Measurements from ENCODE around the gene THSD7B. TPM values are rescaled to one million over a fixed set of nuclear protein-coding genes. Genes with fewer than 3 reads are reported as not detected.
A peak's percentile ranks its signal among the peaks of the same experiment; 100 is the strongest.

Gene THSD7B
- polyA plus RNA-seq, 4 donors = 0.07 to 0.90 TPM; not detected in 2

- no peaks in the 10 kb centered on the region for H3K4me1 ChIP-seq (ENCODE audit: control insufficient read depth in 3 of 3, insufficient read depth in 2 of 3, low read depth in 1 of 3, low read length in 2 of 3)
- no peaks in the 10 kb centered on the region for H3K36me3 ChIP-seq (ENCODE audit: control insufficient read depth in 3 of 3, insufficient read depth in 2 of 3, low read depth in 1 of 3, low read length in 3 of 3)
- DNase-seq = no peak
- H3K4me3 ChIP-seq (ENCODE audit: low read depth in 1 of 3, low read length in 3 of 3) = no peak overlapping the region
- FAIRE-seq = no peak
- H3K9me3 ChIP-seq (ENCODE audit: control insufficient read depth in 2 of 2, insufficient read depth in 1 of 2, low read depth in 1 of 2, low read length in 1 of 2) = no peaks in the 10 kb centered on the region
- H3K27ac ChIP-seq (ENCODE audit: low read depth in 1 of 3, low read length in 2 of 3) = no peak overlapping the region
- WGBS, 3 donors = 32 to 75% (median 61%) methylated on average over 1 of the region's 1 CpG
- H3K27me3 ChIP-seq (ENCODE audit: control insufficient read depth in 3 of 3, insufficient read depth in 3 of 3, low read length in 3 of 3) = no peaks in the 10 kb centered on the region
Observed at GRCh38 chr2:136828774-136829173, 63.4 kb downstream of the THSD7B start.

GRCh38 chr2:136844546-136844945, 79.2 kb downstream of the THSD7B start:
- DNase-seq (no peak), FAIRE-seq (no peak)
- H3K27ac ChIP-seq (ENCODE audit: low read depth in 1 of 3, low read length in 2 of 3) = no peak overlapping the region
- no peaks in the 10 kb centered on the region for H3K9me3 ChIP-seq (ENCODE audit: control insufficient read depth in 2 of 2, insufficient read depth in 1 of 2, low read depth in 1 of 2, low read length in 1 of 2)
- no peaks in the 10 kb centered on the region for H3K36me3 ChIP-seq (ENCODE audit: control insufficient read depth in 3 of 3, insufficient read depth in 2 of 3, low read depth in 1 of 3, low read length in 3 of 3)
- WGBS, 3 donors = 55 to 90% (median 57%) methylated on average over 1 of the region's 1 CpG
- no peaks in the 10 kb centered on the region for H3K27me3 ChIP-seq (ENCODE audit: control insufficient read depth in 3 of 3, insufficient read depth in 3 of 3, low read length in 3 of 3)
- H3K4me1 ChIP-seq (ENCODE audit: control insufficient read depth in 3 of 3, insufficient read depth in 2 of 3, low read depth in 1 of 3, low read length in 2 of 3) = no peaks in the 10 kb centered on the region
- H3K4me3 ChIP-seq (ENCODE audit: low read depth in 1 of 3, low read length in 3 of 3) = no peak overlapping the region

GRCh38 chr2:136858656-136859055, 93.3 kb downstream of the THSD7B start:
- H3K9me3 ChIP-seq (ENCODE audit: control insufficient read depth in 2 of 2, insufficient read depth in 1 of 2, low read depth in 1 of 2, low read length in 1 of 2) = no peaks in the 10 kb centered on the region
- H3K36me3 ChIP-seq (ENCODE audit: control insufficient read depth in 3 of 3, insufficient read depth in 2 of 3, low read depth in 1 of 3, low read length in 3 of 3) = no peaks in the 10 kb centered on the region
- no peak overlapping the region for H3K4me3 ChIP-seq (ENCODE audit: low read depth in 1 of 3, low read length in 3 of 3)
- no peak overlapping the region for H3K27ac ChIP-seq (ENCODE audit: low read depth in 1 of 3, low read length in 2 of 3)
- no peaks in the 10 kb centered on the region for H3K4me1 ChIP-seq (ENCODE audit: control insufficient read depth in 3 of 3, insufficient read depth in 2 of 3, low read depth in 1 of 3, low read length in 2 of 3)
- no peaks in the 10 kb centered on the region for H3K27me3 ChIP-seq (ENCODE audit: control insufficient read depth in 3 of 3, insufficient read depth in 3 of 3, low read length in 3 of 3)
- no peak for DNase-seq
- 61 to 65% (median 62%) methylated on average over 7 of the region's 7 CpGs for WGBS, 3 donors
- FAIRE-seq = no peak

- FAIRE-seq (no peak), DNase-seq (no peak)
- no peaks in the 10 kb centered on the region for H3K27me3 ChIP-seq (ENCODE audit: control insufficient read depth in 3 of 3, insufficient read depth in 3 of 3, low read length in 3 of 3)
- no peaks in the 10 kb centered on the region for H3K9me3 ChIP-seq (ENCODE audit: control insufficient read depth in 2 of 2, insufficient read depth in 1 of 2, low read depth in 1 of 2, low read length in 1 of 2)
- no peak overlapping the region for H3K4me3 ChIP-seq (ENCODE audit: low read depth in 1 of 3, low read length in 3 of 3)
- no peaks in the 10 kb centered on the region for H3K4me1 ChIP-seq (ENCODE audit: control insufficient read depth in 3 of 3, insufficient read depth in 2 of 3, low read depth in 1 of 3, low read length in 2 of 3)
- H3K27ac ChIP-seq (ENCODE audit: low read depth in 1 of 3, low read length in 2 of 3) = no peak overlapping the region
- no peaks in the 10 kb centered on the region for H3K36me3 ChIP-seq (ENCODE audit: control insufficient read depth in 3 of 3, insufficient read depth in 2 of 3, low read depth in 1 of 3, low read length in 3 of 3)
- WGBS, 3 donors = 57 to 75% (median 58%) methylated on average over 2 of the region's 2 CpGs
Observed at GRCh38 chr2:136860443-136860958, 95.2 kb downstream of the THSD7B start.

GRCh38 chr2:136863468-136863867, 98.1 kb downstream of the THSD7B start:
- 70 to 86% (median 81%) methylated on average over 6 of the region's 6 CpGs for WGBS, 3 donors
- Histone ChIP-seq H3K27ac (ENCODE audit: low read depth in 1 of 3, low read length in 2 of 3) (no peak overlapping the region), H3K9me3 (ENCODE audit: control insufficient read depth in 2 of 2, insufficient read depth in 1 of 2, low read depth in 1 of 2, low read length in 1 of 2) (no peaks in the 10 kb centered on the region), H3K36me3 (ENCODE audit: control insufficient read depth in 3 of 3, insufficient read depth in 2 of 3, low read depth in 1 of 3, low read length in 3 of 3) (no peaks in the 10 kb centered on the region), H3K4me1 (ENCODE audit: control insufficient read depth in 3 of 3, insufficient read depth in 2 of 3, low read depth in 1 of 3, low read length in 2 of 3) (no peaks in the 10 kb centered on the region), H3K27me3 (ENCODE audit: control insufficient read depth in 3 of 3, insufficient read depth in 3 of 3, low read length in 3 of 3) (no peaks in the 10 kb centered on the region), H3K4me3 (ENCODE audit: low read depth in 1 of 3, low read length in 3 of 3) (no peak overlapping the region)
- FAIRE-seq = no peak
- no peak for DNase-seq

GRCh38 chr2:136863874-136864273, 98.5 kb downstream of the THSD7B start:
- no peak overlapping the region for H3K4me3 ChIP-seq (ENCODE audit: low read depth in 1 of 3, low read length in 3 of 3)
- no peaks in the 10 kb centered on the region for H3K27me3 ChIP-seq (ENCODE audit: control insufficient read depth in 3 of 3, insufficient read depth in 3 of 3, low read length in 3 of 3)
- WGBS, 3 donors = 29 to 66% (median 44%) methylated on average over 4 of the region's 4 CpGs
- H3K4me1 ChIP-seq (ENCODE audit: control insufficient read depth in 3 of 3, insufficient read depth in 2 of 3, low read depth in 1 of 3, low read length in 2 of 3) = no peaks in the 10 kb centered on the region
- no peaks in the 10 kb centered on the region for H3K9me3 ChIP-seq (ENCODE audit: control insufficient read depth in 2 of 2, insufficient read depth in 1 of 2, low read depth in 1 of 2, low read length in 1 of 2)
- no peak for FAIRE-seq
- DNase-seq = no peak
- H3K36me3 ChIP-seq (ENCODE audit: control insufficient read depth in 3 of 3, insufficient read depth in 2 of 3, low read depth in 1 of 3, low read length in 3 of 3) = no peaks in the 10 kb centered on the region
- no peak overlapping the region for H3K27ac ChIP-seq (ENCODE audit: low read depth in 1 of 3, low read length in 2 of 3)

GRCh38 chr2:136871424-136871823, 106.1 kb downstream of the THSD7B start:
- H3K27me3 ChIP-seq (ENCODE audit: control insufficient read depth in 3 of 3, insufficient read depth in 3 of 3, low read length in 3 of 3) = peaks cover 0 to 2% (median 0%) of the 10 kb centered on the region in 3 donors
- no peaks in the 10 kb centered on the region for H3K4me1 ChIP-seq (ENCODE audit: control insufficient read depth in 3 of 3, insufficient read depth in 2 of 3, low read depth in 1 of 3, low read length in 2 of 3)
- H3K9me3 ChIP-seq (ENCODE audit: control insufficient read depth in 2 of 2, insufficient read depth in 1 of 2, low read depth in 1 of 2, low read length in 1 of 2) = no peaks in the 10 kb centered on the region
- H3K36me3 ChIP-seq (ENCODE audit: control insufficient read depth in 3 of 3, insufficient read depth in 2 of 3, low read depth in 1 of 3, low read length in 3 of 3) = no peaks in the 10 kb centered on the region
- no peak overlapping the region for H3K27ac ChIP-seq (ENCODE audit: low read depth in 1 of 3, low read length in 2 of 3)
- no peak overlapping the region for H3K4me3 ChIP-seq (ENCODE audit: low read depth in 1 of 3, low read length in 3 of 3)
- 88 to 100% (median 93%) methylated on average over 1 of the region's 1 CpG for WGBS, 3 donors
- no peak for DNase-seq
- no peak for FAIRE-seq

GRCh38 chr2:136874258-136874657, 108.9 kb downstream of the THSD7B start:
- FAIRE-seq (no peak), DNase-seq (peak in 1 of 2 donors; percentile 17)
- H3K4me3 ChIP-seq (ENCODE audit: low read depth in 1 of 3, low read length in 3 of 3) = no peak overlapping the region
- no peaks in the 10 kb centered on the region for H3K4me1 ChIP-seq (ENCODE audit: control insufficient read depth in 3 of 3, insufficient read depth in 2 of 3, low read depth in 1 of 3, low read length in 2 of 3)
- H3K27ac ChIP-seq (ENCODE audit: low read depth in 1 of 3, low read length in 2 of 3) = no peak overlapping the region
- peaks cover 0 to 2% (median 0%) of the 10 kb centered on the region in 3 donors for H3K27me3 ChIP-seq (ENCODE audit: control insufficient read depth in 3 of 3, insufficient read depth in 3 of 3, low read length in 3 of 3)
- no peaks in the 10 kb centered on the region for H3K36me3 ChIP-seq (ENCODE audit: control insufficient read depth in 3 of 3, insufficient read depth in 2 of 3, low read depth in 1 of 3, low read length in 3 of 3)
- WGBS, 3 donors = 55 to 63% (median 60%) methylated on average over 6 of the region's 6 CpGs
- H3K9me3 ChIP-seq (ENCODE audit: control insufficient read depth in 2 of 2, insufficient read depth in 1 of 2, low read depth in 1 of 2, low read length in 1 of 2) = no peaks in the 10 kb centered on the region

GRCh38 chr2:136891100-136891499, 125.8 kb downstream of the THSD7B start:
- Histone ChIP-seq H3K36me3 (ENCODE audit: control insufficient read depth in 3 of 3, insufficient read depth in 2 of 3, low read depth in 1 of 3, low read length in 3 of 3) (no peaks in the 10 kb centered on the region), H3K4me3 (ENCODE audit: low read depth in 1 of 3, low read length in 3 of 3) (no peak overlapping the region), H3K4me1 (ENCODE audit: control insufficient read depth in 3 of 3, insufficient read depth in 2 of 3, low read depth in 1 of 3, low read length in 2 of 3) (no peaks in the 10 kb centered on the region), H3K9me3 (ENCODE audit: control insufficient read depth in 2 of 2, insufficient read depth in 1 of 2, low read depth in 1 of 2, low read length in 1 of 2) (no peaks in the 10 kb centered on the region), H3K27me3 (ENCODE audit: control insufficient read depth in 3 of 3, insufficient read depth in 3 of 3, low read length in 3 of 3) (no peaks in the 10 kb centered on the region), H3K27ac (ENCODE audit: low read depth in 1 of 3, low read length in 2 of 3) (no peak overlapping the region)
- FAIRE-seq = no peak
- WGBS, 3 donors = 67 to 82% (median 70%) methylated on average over 1 of the region's 1 CpG
- no peak for DNase-seq
